Stomach smooth muscle (tissue), 2 donors: ENCODE results near the gene KLK3.

ENCODE experiments used
- H3K27ac ChIP-seq: one replicate; pipeline ENCODE4 v1.7.0; 2013; ENCODE audit warnings: mild to moderate bottlenecking, low read length, inconsistent platforms
- H3K27me3 ChIP-seq, 2 donors: one replicate each; pipeline ENCODE4 v1.7.0; 2013; ENCODE audit warnings: low read length in 2 of 2; ENCODE audit not compliant: insufficient read depth in 2 of 2, control insufficient read depth in 1 of 2
- H3K36me3 ChIP-seq, 2 donors: one replicate each; pipeline ENCODE4 v1.7.0; 2013; ENCODE audit warnings: low read length in 2 of 2; ENCODE audit not compliant: control insufficient read depth in 2 of 2, insufficient read depth in 2 of 2
- H3K4me1 ChIP-seq: one replicate; pipeline ENCODE4 v1.7.0; 2013; ENCODE audit warnings: low read length; ENCODE audit not compliant: control insufficient read depth, insufficient read depth
- H3K4me3 ChIP-seq, 2 donors: one replicate each; pipeline ENCODE4 v1.7.0; 2013; ENCODE audit warnings: low read length in 2 of 2
- H3K9ac ChIP-seq, 2 donors: one replicate each; pipeline ENCODE4 v1.7.0; 2013; ENCODE audit warnings: low read length in 2 of 2, mild to moderate bottlenecking in 1 of 2
- H3K9me3 ChIP-seq, 2 donors: one replicate each; pipeline ENCODE4 v1.7.0; 2013; ENCODE audit warnings: low read length in 2 of 2; ENCODE audit not compliant: control insufficient read depth in 2 of 2
- donor health status: healthy.
- donor health status: Pancreatic carcinoma.

Gene KLK3

GRCh38 chr19:50832666-50833065, 22.0 kb upstream of the KLK3 start:
- peaks cover 11% of the 10 kb centered on the region for H3K4me1 ChIP-seq
- H3K27me3 ChIP-seq: peaks cover 26 to 34% of the 10 kb centered on the region in 2 donors

DNA sequence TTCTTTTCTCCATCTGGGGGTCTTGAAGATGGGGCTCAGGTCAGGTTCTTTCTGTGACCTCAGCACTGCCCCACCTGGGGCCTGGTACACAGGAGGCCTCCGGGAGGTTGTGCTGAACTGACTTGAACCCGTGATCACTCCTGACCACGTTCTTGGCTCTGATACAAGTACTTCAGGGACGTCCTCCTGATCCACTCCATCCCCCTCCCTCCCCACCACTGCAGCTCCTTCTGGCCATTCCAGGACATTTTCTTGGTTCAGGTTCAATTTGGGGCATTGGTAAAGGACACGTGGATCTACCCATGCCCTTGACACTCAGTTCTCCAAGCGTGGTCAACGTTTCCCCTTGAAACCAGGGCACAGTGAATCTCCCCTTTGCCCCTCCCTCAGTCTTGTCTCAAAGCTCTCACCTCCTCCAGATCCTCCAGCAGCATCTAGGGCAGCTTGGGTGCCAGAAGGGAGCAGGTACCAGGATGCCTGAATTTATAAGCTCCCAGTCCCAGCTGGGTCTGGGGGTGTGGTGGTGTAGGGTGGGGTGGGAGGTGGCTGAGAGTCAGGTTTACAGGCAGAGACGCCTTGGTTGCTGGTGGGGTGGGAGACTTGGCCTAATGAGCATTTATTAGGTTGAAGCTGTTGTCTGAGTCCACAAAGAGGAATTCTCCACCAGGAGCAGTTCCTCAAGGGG, 21.5 kb upstream of the KLK3 start, which contains the start of gene KLK15:
Gene KLK15, minus strand, starts transcription at position 458 of the 685 bp plus-strand sequence. CDS start 2,082 bp downstream, outside the sequence.
- Histone ChIP-seq H3K9ac (no peak within 1 kb of the TSS), H3K9me3 (no peaks in the 10 kb centered on the region), H3K4me3 (no peak within 1 kb of the TSS), H3K27ac (no peak within 1 kb of the TSS), H3K4me1 (peaks cover 11% of the 10 kb centered on the region), H3K27me3 (peaks cover 26 to 34% of the 10 kb centered on the region in 2 donors), H3K36me3 (no peaks in the 10 kb centered on the region)

More at GRCh38 chr19:50832666-50833065, 22.0 kb upstream of the KLK3 start:
- Histone ChIP-seq H3K27ac (no peak overlapping the region), H3K4me3 (no peak overlapping the region), H3K36me3 (no peaks in the 10 kb centered on the region), H3K9ac (no peak overlapping the region), H3K9me3 (no peaks in the 10 kb centered on the region)

- H3K4me1 ChIP-seq: peaks cover 11% of the 10 kb centered on the region
- no peaks in the 10 kb centered on the region for H3K36me3 ChIP-seq
- no peak overlapping the region for H3K27ac ChIP-seq
- no peaks in the 10 kb centered on the region for H3K9me3 ChIP-seq
- no peak overlapping the region for H3K9ac ChIP-seq
- no peak overlapping the region for H3K4me3 ChIP-seq
- H3K27me3 ChIP-seq: peaks cover 26 to 34% of the 10 kb centered on the region in 2 donors
Measured at GRCh38 chr19:50833802-50834167, 20.9 kb upstream of the KLK3 start.

GRCh38 chr19:50835103-50835784, 19.5 kb upstream of the KLK3 start:
- H3K27me3 ChIP-seq: peaks cover 20 to 30% of the 10 kb centered on the region in 2 donors
- no peaks in the 10 kb centered on the region for H3K9me3 ChIP-seq
- peak overlapping the region; percentile 71 to 74 for H3K4me3 ChIP-seq
- H3K9ac ChIP-seq: peak overlapping the region; percentile 28 to 29
- H3K4me1 ChIP-seq: peaks cover 11% of the 10 kb centered on the region
- no peaks in the 10 kb centered on the region for H3K36me3 ChIP-seq
- H3K27ac ChIP-seq: no peak overlapping the region

GRCh38 chr19:50835785-50836542, 18.8 kb upstream of the KLK3 start:
- H3K4me1 ChIP-seq: peaks cover 11% of the 10 kb centered on the region
- peaks cover 0 to 2% of the 10 kb centered on the region in 2 donors for H3K9me3 ChIP-seq
- H3K27ac ChIP-seq: no peak overlapping the region
- H3K36me3 ChIP-seq: no peaks in the 10 kb centered on the region
- H3K27me3 ChIP-seq: peaks cover 17 to 23% of the 10 kb centered on the region in 2 donors
- peak overlapping the region; percentile 28 to 29 for H3K9ac ChIP-seq
- H3K4me3 ChIP-seq: peak overlapping the region; percentile 71 to 74

GRCh38 chr19:50836543-50837195, 18.0 kb upstream of the KLK3 start:
- Histone ChIP-seq H3K4me1 (peaks cover 11% of the 10 kb centered on the region), H3K9me3 (peaks cover 0 to 3% of the 10 kb centered on the region in 2 donors), H3K27me3 (peaks cover 13 to 20% of the 10 kb centered on the region in 2 donors), H3K9ac (no peak overlapping the region), H3K36me3 (no peaks in the 10 kb centered on the region), H3K27ac (no peak overlapping the region), H3K4me3 (no peak overlapping the region)

DNA sequence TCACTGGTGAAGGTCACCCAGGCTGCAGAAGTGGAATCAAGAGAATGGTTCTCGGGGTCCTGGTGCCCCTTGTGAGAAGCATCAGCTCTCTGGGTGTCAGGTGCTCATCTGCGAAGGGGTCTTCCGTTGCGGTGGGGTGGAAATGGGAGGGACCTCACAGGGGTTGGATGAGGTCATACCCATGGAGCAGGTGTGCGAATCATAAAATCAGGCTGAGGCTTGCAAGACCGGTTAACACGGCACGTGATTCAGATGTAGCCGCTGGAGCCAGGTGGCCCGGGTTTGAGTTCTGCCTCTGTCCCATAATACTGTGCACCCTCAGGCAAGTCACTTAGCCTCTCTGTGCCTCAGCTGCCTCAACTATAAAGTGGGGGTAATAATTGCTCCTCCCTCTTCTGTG, 17.4 kb upstream of the KLK3 start:
- peaks cover 13 to 18% of the 10 kb centered on the region in 2 donors for H3K27me3 ChIP-seq
- H3K36me3 ChIP-seq: no peaks in the 10 kb centered on the region
- H3K4me1 ChIP-seq: peaks cover 11% of the 10 kb centered on the region
- no peak overlapping the region for H3K9ac ChIP-seq
- no peak overlapping the region for H3K4me3 ChIP-seq
- H3K9me3 ChIP-seq: peaks cover 0 to 3% of the 10 kb centered on the region in 2 donors
- no peak overlapping the region for H3K27ac ChIP-seq

DNA sequence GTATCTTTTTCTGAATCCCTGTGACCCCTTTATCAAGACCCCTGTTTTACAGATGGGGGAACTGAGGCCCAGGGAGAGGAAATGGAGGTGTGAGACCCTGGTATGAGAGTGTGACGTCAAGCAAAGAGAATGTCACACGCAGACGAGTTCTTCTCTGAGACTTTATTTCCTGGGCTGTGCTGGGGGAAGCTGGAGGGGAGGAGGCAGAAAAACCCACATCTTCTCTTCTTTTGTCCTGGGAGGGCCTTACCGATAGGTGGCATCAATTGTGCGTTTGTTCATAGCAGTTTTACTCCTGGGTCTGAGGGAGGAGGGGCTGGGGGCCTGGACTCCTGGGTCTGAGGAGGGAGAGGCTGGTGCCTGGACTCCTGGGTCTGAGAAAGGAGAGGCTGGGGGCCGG, 16.5 kb upstream of the KLK3 start:
- Histone ChIP-seq H3K27me3 (peaks cover 6 to 10% of the 10 kb centered on the region in 2 donors), H3K4me3 (no peak overlapping the region), H3K4me1 (peaks cover 11% of the 10 kb centered on the region), H3K36me3 (no peaks in the 10 kb centered on the region), H3K9me3 (peaks cover 0 to 3% of the 10 kb centered on the region in 2 donors), H3K9ac (no peak overlapping the region), H3K27ac (no peak overlapping the region)

GRCh38 chr19:50839712-50840655, 14.7 kb upstream of the KLK3 start:
- Histone ChIP-seq H3K36me3 (no peaks in the 10 kb centered on the region), H3K27me3 (peaks cover 5 to 10% of the 10 kb centered on the region in 2 donors), H3K4me1 (peaks cover 11% of the 10 kb centered on the region), H3K9ac (no peak overlapping the region), H3K27ac (no peak overlapping the region), H3K4me3 (no peak overlapping the region), H3K9me3 (peaks cover 0 to 13% of the 10 kb centered on the region in 2 donors)
